K562 (cell line): ENCODE data around the gene RTL10. TPM values are rescaled to one million over a fixed set of nuclear protein-coding genes. Genes with fewer than 3 reads are reported as not detected.

ENCODE experiments used
- ATAC-seq: fragments of 200-7000 bp; cut with Tn5 transposase; 3 replicates; pipeline ENCODE4 v1.9.1; 2020; ENCODE audit warnings: moderate library complexity
- BruUV-seq: library from RNA; stranded (reverse); fragments of 400-500 nt; replicated peaks from 2 replicates; lab custom pipeline; 2021; lab: Mats Ljungman, UMichigan
- CTCF ChIA-PET: fragments of 300-600 bp; formaldehyde crosslinking; extraction: SDS; loops from one replicate; lab custom pipeline; 2021; ENCODE audit warnings: low intra/inter-chr PET ratio; lab: Yijun Ruan, JAX
- POLR2A ChIA-PET: fragments of 300-600, 350-650 bp; sonication (Branson Sonifier 250); formaldehyde crosslinking; extraction: SDS; loops from one replicate; lab custom pipeline; 2021; ENCODE audit warnings: antibody characterized with exemption, inconsistent platforms; lab: Yijun Ruan, JAX
- DNase-seq, 4 experiments: peaks; one replicate each; pipeline versions ENCODE4 v3.0.0 to v3.0.0-alpha.2; 2011 to 2018; ENCODE audit warnings: low spot score in 3 of 4, mixed read lengths in 3 of 4; ENCODE audit errors: extremely low read depth in 1 of 4
- FAIRE-seq: peaks from 2 replicates; lab custom pipeline; 2011; peaks lifted over from hg19 to GRCh38; lab: Jason Lieb, UNC
- H2AFZ ChIP-seq: 2 replicates; pipeline ENCODE4 v1.6.0; 2011; ENCODE audit warnings: low read depth, low read length, control low read depth, inconsistent platforms
- H3K27ac ChIP-seq: fragments of 200-600 bp; 3 replicates; pipeline ENCODE4 v1.8.0; 2011; ENCODE audit warnings: low read depth, mild to moderate bottlenecking, control low read depth, inconsistent platforms, low read length, moderate library complexity, mixed read lengths; ENCODE audit errors: extremely low read depth
- H3K27me3 ChIP-seq, 2 experiments: fragments of 300-600 bp in 1 of 2; 2 replicates in 1 of 2; 3 replicates in 1 of 2; pipeline versions ENCODE4 v1.6.0 to v1.8.0; 2011; ENCODE audit warnings: inconsistent platforms in 2 of 2, low read length in 2 of 2, mild to moderate bottlenecking in 1 of 2, mixed read lengths in 1 of 2, moderate library complexity in 1 of 2; ENCODE audit not compliant: control insufficient read depth in 2 of 2, insufficient read depth in 2 of 2
- H3K36me3 ChIP-seq: fragments of 300-600 bp; 3 replicates; pipeline ENCODE4 v1.8.0; 2011; ENCODE audit warnings: mild to moderate bottlenecking, low read length, inconsistent platforms; ENCODE audit not compliant: control insufficient read depth, insufficient read depth
- H3K4me1 ChIP-seq, 2 experiments: fragments of 200-600 bp in 1 of 2; replicated peaks in 1 of 2; 2 replicates in 1 of 2; 3 replicates in 1 of 2; pipeline versions ENCODE4 v1.5.1 to v1.8.0; 2011; ENCODE audit warnings: inconsistent platforms in 2 of 2, low read length in 2 of 2, mild to moderate bottlenecking in 1 of 2, mixed read lengths in 1 of 2, moderate library complexity in 1 of 2; ENCODE audit not compliant: control insufficient read depth in 2 of 2, insufficient read depth in 2 of 2
- H3K4me2 ChIP-seq: 2 replicates; pipeline ENCODE4 v1.6.1; 2011; ENCODE audit warnings: low read length, control low read depth, inconsistent platforms, mixed read lengths; ENCODE audit not compliant: insufficient read depth
- H3K4me3 ChIP-seq: fragments of 200-600 bp; sonication (generic), shearing (Covaris generic); 2 replicates; pipeline ENCODE4 v1.5.1; 2016; ENCODE audit warnings: control low read depth, inconsistent platforms
- H3K79me2 ChIP-seq: fragments of 200-600 bp; 3 replicates; pipeline ENCODE4 v1.8.0; 2011; ENCODE audit warnings: low read length, inconsistent platforms; ENCODE audit not compliant: control insufficient read depth, insufficient read depth
- H3K9ac ChIP-seq, 2 experiments: 2 replicates each; pipeline versions ENCODE4 v1.6.0 to v1.6.1; 2011; ENCODE audit warnings: low read depth in 2 of 2, low read length in 2 of 2, control low read depth in 1 of 2, inconsistent platforms in 1 of 2, mild to moderate bottlenecking in 1 of 2, mixed read lengths in 1 of 2; ENCODE audit not compliant: insufficient read depth in 1 of 2
- H3K9me1 ChIP-seq: one replicate; pipeline ENCODE4 v1.6.0; 2011; ENCODE audit warnings: inconsistent platforms, mild to moderate bottlenecking, low read length, moderate library complexity; ENCODE audit not compliant: control insufficient read depth, insufficient read depth
- H3K9me3 ChIP-seq: replicated peaks from 2 replicates; pipeline ENCODE4 v1.5.1; 2011; ENCODE audit warnings: low read depth, low read length, inconsistent platforms; ENCODE audit not compliant: control insufficient read depth, insufficient read depth
- H4K20me1 ChIP-seq: replicated peaks from 2 replicates; pipeline ENCODE4 v1.6.1; 2011; ENCODE audit warnings: low read length, inconsistent platforms, mixed read lengths; ENCODE audit not compliant: control insufficient read depth, insufficient read depth
- ARID1B ChIP-seq: fragments of 450-650 bp; IDR thresholded peaks from 2 replicates; pipeline ENCODE4 v1.6.1; 2016; ENCODE audit warnings: antibody characterized with exemption, mild to moderate bottlenecking, inconsistent platforms
- GTF2E2 ChIP-seq: fragments of 200-800 bp; sonication (Bioruptor generic); IDR thresholded peaks from 2 replicates; pipeline ENCODE4 v1.6.1; 2016; ENCODE audit warnings: missing genetic modification characterization, missing compliant biosample characterization
- HDAC2 ChIP-seq: fragments of 450-650 bp; IDR thresholded peaks from 2 replicates; pipeline ENCODE4 v1.6.1; 2016; ENCODE audit warnings: mild to moderate bottlenecking
- HMG20B ChIP-seq: fragments of 250-450 bp; sonication (Bioruptor Pico); IDR thresholded peaks from 2 replicates; pipeline ENCODE4 v1.5.0; 2021; ENCODE audit warnings: mild to moderate bottlenecking
- HNRNPH1 ChIP-seq: fragments of 200-400 bp; formaldehyde crosslinking; optimal IDR thresholded peaks from 2 replicates; pipeline ENCODE3; 2017; ENCODE audit warnings: low read depth, mild to moderate bottlenecking, low read length, moderate library complexity
- ID3 ChIP-seq, 2 experiments: fragments of 250-450 bp in 1 of 2; fragments of 450-650 bp in 1 of 2; sonication (Bioruptor Pico) in 1 of 2; IDR thresholded peaks; 2 replicates each; pipeline versions ENCODE4 v1.6.1 to v1.8.0; 2016 to 2021; ENCODE audit warnings: mild to moderate bottlenecking in 2 of 2, moderate library complexity in 2 of 2, missing compliant biosample characterization in 1 of 2, missing genetic modification characterization in 1 of 2
- MXD1 ChIP-seq: fragments of 250-450 bp; sonication (Bioruptor Pico); IDR thresholded peaks from 2 replicates; pipeline ENCODE4 v1.8.0; 2021; ENCODE audit warnings: borderline replicate concordance, mild to moderate bottlenecking, moderate library complexity; ENCODE audit not compliant: poor library complexity, severe bottlenecking
- RBFOX2 ChIP-seq: fragments of 200-400 bp; formaldehyde crosslinking; IDR thresholded peaks from 2 replicates; pipeline ENCODE4 v1.6.1; 2017; ENCODE audit warnings: low read depth, mild to moderate bottlenecking, low read length, moderate library complexity
- UBTF ChIP-seq, 2 experiments: IDR thresholded peaks; 2 replicates each; pipeline ENCODE4 v1.6.1; 2012; ENCODE audit warnings: improper control_type of control experiment in 2 of 2, low read depth in 2 of 2, low read length in 2 of 2, borderline replicate concordance in 1 of 2
- ZKSCAN1 ChIP-seq: fragments of 150-350 bp; IDR thresholded peaks from 2 replicates; pipeline ENCODE4 v1.6.1; 2016; ENCODE audit warnings: low read depth, low read length
- ZNF551 ChIP-seq: fragments of 250-450 bp; sonication (Bioruptor Pico); IDR thresholded peaks from 2 replicates; pipeline ENCODE4 v1.5.0; 2021; ENCODE audit warnings: mild to moderate bottlenecking, moderate library complexity
- ZNF609 ChIP-seq: sonication (generic); formaldehyde crosslinking; IDR thresholded peaks from 2 replicates; pipeline ENCODE4 v1.8.1; 2023; ENCODE audit warnings: missing genetic modification reagents, mild to moderate bottlenecking, borderline replicate concordance
- WGBS: fragments of 100-300 bp; shearing (Covaris generic); methylation state at CpG from one replicate; pipeline ENCODE4 v1.1.6; 2016; ENCODE audit warnings: low coverage, mixed read lengths; ENCODE audit not compliant: insufficient coverage; ENCODE audit errors: missing lambda C conversion rate; 5-methylcytosine and 5-hydroxymethylcytosine counted together
- in situ Hi-C: fragments of 300-500 bp; cut with MboI; formaldehyde crosslinking; loops from 4 replicates; pipeline ENCODE4 v1.15.0; 2018; ENCODE audit warnings: inconsistent platforms, mixed read lengths
- intact Hi-C: fragments of 100-400 bp; cut with micrococcal nuclease; formaldehyde crosslinking; loops from 2 replicates; pipeline ENCODE4 v1.14.2; 2022
- polyA plus RNA-seq, 8 experiments: library from polyadenylated mRNA; depleted of rRNA in 4 of 8; stranded (reverse) in 5 of 8; unstranded in 3 of 8; fragments of >200 nt; fragmentation: Nextera tagmentation in 2 of 8; fragmentation: Illumina TruSeq in 1 of 8; extraction: Ambion mirVana in 2 of 8; extraction: Trizol in 1 of 8; gene quantifications; 2 replicates each; pipeline versions ENCODE4 v1.2.1 to v1.2.3, GENCODE V29; 2011 to 2014; ENCODE audit warnings: inconsistent platforms in 1 of 8, missing spikeins in 1 of 8
- total RNA-seq, 7 experiments: library from RNA; depleted of rRNA in 6 of 7; stranded (reverse); fragments of >200 nt in 6 of 7; fragmentation: Illumina TruSeq in 2 of 7; extraction: Trizol in 2 of 7; gene quantifications; 2 replicates each; pipeline versions ENCODE4 v1.2.1 to v1.2.3, GENCODE V29; 2011 to 2021; ENCODE audit warnings: low replicate concordance in 1 of 7

RTL10 gene
- total and polyA plus RNA-seq, 9 of the 15 experiments (the other 6 are each of a cell fraction or from before 2014, with no cell fraction given) = 19.8 to 75.5 (median 32.5) TPM

GRCh38 chr22:19892257-19892879 lies 37.7 kb upstream of the RTL10 start:
- ATAC-seq (peak; percentile 59), DNase-seq (peak; percentile 84 to 89 (median 86)), FAIRE-seq (peak; percentile 67)
- ChIA-PET CTCF (no interaction called here), POLR2A (interaction anchor here (0.7 to 11.1 kb wide), 11 partner anchors 9 to 911 kb away, joined by 3 to 141 read pairs (median 4); no protein-coding TSS in a partner anchor)
- Histone ChIP-seq H2AFZ (peak overlapping the region; percentile 25; the same call in 1 of the 2 replicates), H3K79me2 (no peaks in the 10 kb centered on the region), H3K36me3 (peaks cover 13% of the 10 kb centered on the region; the same call in 1 of the 3 replicates), H4K20me1 (peaks cover 40% of the 10 kb centered on the region), H3K27me3 (no peaks in the 10 kb centered on the region), H3K9me1 (peaks cover 12% of the 10 kb centered on the region), H3K4me1 (peaks cover 24 to 67% of the 10 kb centered on the region in 2 experiments), H3K9me3 (no peaks in the 10 kb centered on the region), H3K9ac (peak overlapping the region in 1 of 2 experiments; percentile 77; a peak in 2 of 4 replicates), H3K4me3 (no peak overlapping the region), H3K27ac (peak overlapping the region; percentile 46; the same call in 1 of the 3 replicates), H3K4me2 (peak overlapping the region; percentile 49; the same call in 1 of the 2 replicates)
- WGBS = 33% methylated on average over 24 of the region's 24 CpGs
- in situ Hi-C loops = no loop called here
- no TSS peak for BruUV-seq
- intact Hi-C loops = loop anchor here (5.0 kb wide), 2 partner anchors 135 to 160 kb away; no protein-coding TSS in a partner anchor
- TF ChIP-seq HDAC2 (no peak), GTF2E2 (tag) (no peak), ID3 (CRISPR knock-in tag; IDR thresholded peaks at IDR 0.05) (no peak), ID3 (tag; IDR thresholded peaks at IDR 0.05) (no peak), HNRNPH1 (no peak), ZKSCAN1 (0 out of 2 replicates have a peak, but pooled peaks have one; percentile 1), ARID1B (no peak), ZNF551 (CRISPR knock-in tag) (no peak), MXD1 (peak; percentile 20), HMG20B (no peak), ZNF609 (no peak), UBTF (IDR thresholded peaks at IDR 0.05; ENCODE audit: borderline replicate concordance in 1 of 2, low read depth in 2 of 2, low read length in 2 of 2) (peak in 1 of 2 experiments; percentile 86; a peak in 2 of 4 replicates), RBFOX2 (peak; percentile 40; the same call in 1 of the 2 replicates)
